HG02798 (cell line): ENCODE results near the gene SLC46A2.

Experiments used
- ATAC-seq: cut with Tn5 transposase; IDR thresholded peaks from one replicate; pipeline ENCODE4 v1.9.1; 2021; ENCODE audit warnings: mild to moderate bottlenecking; ENCODE audit not compliant: unreplicated experiment, poor library complexity

SLC46A2 gene

DNA sequence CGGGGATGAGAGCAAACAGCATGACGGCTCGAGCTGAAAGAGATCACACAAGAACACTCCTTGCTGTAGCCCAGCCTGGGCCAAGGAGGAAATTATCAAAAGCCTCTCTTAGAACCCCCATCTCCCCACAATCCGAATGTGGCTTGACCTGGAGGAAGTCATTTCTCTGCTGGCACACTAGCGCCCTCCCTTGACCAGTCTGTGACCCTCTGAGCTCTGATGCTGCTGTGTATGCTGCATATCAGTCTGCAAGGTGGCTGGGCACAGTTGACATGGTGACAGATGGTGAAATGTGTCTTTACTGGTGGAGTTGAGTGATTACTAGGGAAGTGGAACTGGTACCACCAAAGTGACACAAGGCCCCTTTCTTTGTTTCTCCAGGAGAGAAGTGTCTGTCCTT lies 3.3 kb downstream of the SLC46A2 start:
- ATAC-seq = no peak

DNA sequence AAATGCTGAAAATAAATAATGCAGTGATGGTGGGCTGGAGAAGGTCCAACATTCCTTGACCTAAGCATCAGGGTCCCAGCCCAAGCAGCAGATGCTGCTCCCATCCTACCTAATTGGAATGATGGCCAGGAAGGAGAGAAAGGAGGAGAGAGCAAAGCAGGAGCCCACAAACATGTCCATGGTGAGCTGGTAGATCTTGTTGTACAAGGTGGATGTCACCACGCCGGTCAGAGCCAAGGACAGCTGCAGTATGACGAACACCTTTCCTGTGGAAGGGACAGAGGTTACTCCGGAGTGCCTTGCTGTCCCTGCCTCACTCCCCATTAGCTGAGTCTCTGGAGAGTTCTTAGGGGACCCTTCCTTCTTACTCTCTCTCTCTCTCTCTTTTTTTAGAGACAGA lies 4.3 kb downstream of the SLC46A2 start:
- no peak for ATAC-seq

DNA sequence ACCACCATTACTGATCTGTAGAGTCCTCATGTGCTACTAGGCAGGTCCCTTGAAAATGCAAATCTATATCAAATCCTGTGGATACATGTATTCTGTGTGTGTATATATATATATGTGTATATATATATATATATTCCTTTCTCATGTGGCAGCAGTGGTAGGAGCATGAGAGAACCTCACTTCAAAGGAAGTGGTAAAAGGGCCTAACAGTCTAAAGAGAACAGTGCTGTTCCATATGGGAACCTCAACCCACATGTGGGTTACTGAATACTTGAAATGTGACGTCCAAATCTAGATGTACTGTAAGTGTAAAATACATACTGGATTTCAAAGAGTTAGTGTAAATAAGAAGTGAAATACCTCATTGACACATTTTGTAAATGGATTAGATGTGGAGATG lies 5.4 kb downstream of the SLC46A2 start:
- no peak for ATAC-seq

- no peak for ATAC-seq
Measured at GRCh38 chr9:112884721-112885120, 6.0 kb downstream of the SLC46A2 start.

GRCh38 chr9:112884101-112884500 lies 6.6 kb downstream of the SLC46A2 start:
- no peak for ATAC-seq

GRCh38 chr9:112881331-112881730 lies 9.3 kb downstream of the SLC46A2 start:
- ATAC-seq = no peak

- ATAC-seq = no peak
Measured at GRCh38 chr9:112880650-112881049, 10.0 kb downstream of the SLC46A2 start.

GRCh38 chr9:112878752-112879151 lies 11.9 kb downstream of the SLC46A2 start:
- ATAC-seq = no peak

GRCh38 chr9:112873773-112874405 lies 16.8 kb downstream of the SLC46A2 start:
- no peak for ATAC-seq

DNA sequence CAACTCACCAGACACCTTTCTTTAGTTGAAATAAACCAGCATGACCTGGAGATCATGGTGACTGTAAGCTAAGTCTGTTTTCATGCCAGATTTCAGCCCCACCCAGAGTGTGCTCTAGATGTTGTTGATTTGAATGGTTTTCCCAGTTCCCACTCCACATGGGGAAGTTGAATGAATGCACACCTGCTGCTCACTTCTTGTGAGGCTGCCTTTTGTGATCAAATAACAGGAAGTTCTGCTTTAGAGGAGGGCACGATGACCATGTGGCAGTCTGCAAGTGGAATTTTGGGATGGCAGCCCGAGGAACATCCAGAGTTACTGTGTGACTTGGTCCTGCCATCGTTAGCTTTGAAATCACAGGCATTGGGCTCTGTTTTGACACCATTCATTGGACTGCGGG lies 18.7 kb downstream of the SLC46A2 start:
- no peak for ATAC-seq

- ATAC-seq = no peak
Measured at GRCh38 chr9:112870556-112870955, 20.1 kb downstream of the SLC46A2 start.

DNA sequence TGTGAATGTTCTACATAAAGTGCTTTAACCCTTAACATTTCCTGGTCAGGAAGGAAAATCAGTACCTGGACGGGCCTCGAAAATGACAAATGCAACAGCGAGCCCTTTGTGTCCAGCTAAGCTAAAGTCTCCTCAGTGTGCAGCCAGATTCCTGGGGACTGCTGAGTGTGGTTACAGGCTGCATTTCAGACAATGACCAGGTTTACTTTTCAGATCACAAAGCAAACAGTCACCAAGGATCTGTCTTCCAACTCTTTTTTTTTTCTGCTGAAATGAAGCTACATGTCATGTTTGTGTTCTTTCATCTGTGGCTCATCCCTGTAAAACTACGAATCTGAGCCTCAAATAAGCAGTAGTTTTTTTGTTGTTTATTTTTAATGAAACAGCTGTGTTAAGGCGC lies 20.8 kb downstream of the SLC46A2 start:
- no peak for ATAC-seq

DNA sequence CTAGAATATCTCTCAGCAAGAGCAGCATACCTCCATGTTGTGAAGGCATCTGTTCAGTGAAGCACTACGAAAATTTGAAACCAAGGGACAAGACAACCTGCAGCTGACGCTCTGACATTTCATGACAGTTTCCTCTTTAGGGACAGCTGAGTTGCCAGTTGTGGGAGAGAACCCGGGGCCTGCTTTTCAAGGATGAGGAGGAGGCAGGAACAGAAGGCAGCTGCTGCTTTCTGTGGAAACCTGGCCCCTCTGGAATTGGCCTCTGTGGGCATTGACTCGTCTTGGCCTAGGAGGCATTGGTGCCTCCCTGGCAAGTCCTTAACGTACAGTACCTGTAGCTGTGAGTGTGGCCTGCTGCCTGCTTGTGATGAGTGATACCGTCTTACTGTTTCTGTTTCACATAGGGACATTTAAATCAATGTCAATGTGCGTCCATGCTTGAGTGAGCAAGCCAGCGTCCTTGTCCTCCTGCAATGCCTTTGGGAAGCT lies 21.6 kb downstream of the SLC46A2 start:
- peak; percentile 53 for ATAC-seq

GRCh38 chr9:112868461-112868860 lies 22.2 kb downstream of the SLC46A2 start:
- ATAC-seq = no peak

- no peak for ATAC-seq
Measured at GRCh38 chr9:112867275-112867991, 23.2 kb downstream of the SLC46A2 start.

GRCh38 chr9:112866662-112867274 lies 23.9 kb downstream of the SLC46A2 start:
- ATAC-seq = no peak

GRCh38 chr9:112864982-112865381 lies 25.7 kb downstream of the SLC46A2 start:
- no peak for ATAC-seq

DNA sequence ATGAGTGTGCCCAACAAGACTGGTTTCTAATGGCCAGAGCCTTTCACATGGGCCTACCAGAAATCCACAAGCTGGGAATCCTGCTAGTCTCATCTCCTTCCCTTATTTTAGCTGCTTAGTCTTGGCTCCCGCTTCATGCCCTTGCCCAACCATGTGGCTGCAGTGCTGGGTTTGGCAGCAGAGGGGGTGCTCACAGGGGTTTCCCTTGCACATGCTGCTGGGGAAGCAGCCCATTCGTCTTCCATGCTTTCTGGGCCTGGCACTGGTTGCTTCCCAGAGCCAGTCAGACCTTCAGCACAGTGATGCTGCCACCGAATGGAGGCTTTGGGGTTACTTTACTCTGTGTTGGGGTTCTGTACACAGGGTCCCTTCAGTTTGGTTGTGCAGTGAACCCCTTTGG lies 26.3 kb downstream of the SLC46A2 start:
- ATAC-seq = no peak

DNA sequence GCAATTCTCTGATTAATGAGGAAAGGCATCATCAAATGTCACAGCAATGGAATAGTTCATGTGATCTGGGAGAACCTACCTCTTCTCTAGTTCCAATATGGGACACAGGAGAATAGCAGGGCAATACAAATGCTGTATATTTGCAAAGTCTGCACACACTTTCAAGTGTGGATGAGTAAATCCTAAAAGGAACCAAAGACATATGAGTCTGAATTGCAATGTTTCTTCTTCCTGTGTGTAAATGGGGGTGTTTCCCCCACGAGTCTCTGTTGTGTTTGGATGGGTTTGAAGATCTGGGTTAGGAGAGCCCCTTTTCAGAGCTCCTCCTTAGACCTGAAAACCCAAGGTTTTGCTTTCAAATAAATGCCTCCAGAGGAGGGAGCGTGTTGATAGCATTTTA lies 26.9 kb downstream of the SLC46A2 start:
- ATAC-seq = no peak

GRCh38 chr9:112863214-112863613 lies 27.5 kb downstream of the SLC46A2 start:
- no peak for ATAC-seq
